ENCODE measurements around the gene CST3. TPM values are rescaled to one million over a fixed set of nuclear protein-coding genes. Genes with fewer than 3 reads are reported as not detected.

Gene CST3
- total and polyA plus RNA-seq, 7 donors, result 344 to 1,250 (median 693) TPM

GRCh38 chr20:23604306-23604705, 33.4 kb downstream of the CST3 start:
- H3K9me3 ChIP-seq, result no peaks in the 10 kb centered on the region
- H3K27ac ChIP-seq, result no peak overlapping the region
- intact Hi-C loops (cut with DNase I), result no loop called here
- no peaks in the 10 kb centered on the region for H3K27me3 ChIP-seq
- no peak overlapping the region for H3K4me3 ChIP-seq
- H3K4me1 ChIP-seq, result peaks cover 0 to 8% (median 3%) of the 10 kb centered on the region in 4 donors
- TF ChIP-seq EP300 (IDR thresholded peaks at IDR 0.05), result no peak
- TF ChIP-seq CTCF (IDR thresholded peaks at IDR 0.05), result no peak
- TF ChIP-seq POLR2A (IDR thresholded peaks at IDR 0.05), result no peak
- no peak for TF ChIP-seq POLR2AphosphoS5 (IDR thresholded peaks at IDR 0.05)
- H3K36me3 ChIP-seq, result no peaks in the 10 kb centered on the region
- DNase-seq, result no peak
- 80 to 81% methylated on average over 1 of the region's 1 CpG for WGBS, 2 donors

GRCh38 chr20:23603321-23603720, 34.4 kb downstream of the CST3 start:
- intact Hi-C loops (cut with DNase I), result no loop called here
- no peak overlapping the region for H3K4me3 ChIP-seq
- no peak for TF ChIP-seq POLR2AphosphoS5 (IDR thresholded peaks at IDR 0.05)
- TF ChIP-seq POLR2A (IDR thresholded peaks at IDR 0.05), result no peak
- TF ChIP-seq CTCF (IDR thresholded peaks at IDR 0.05), result no peak
- TF ChIP-seq EP300 (IDR thresholded peaks at IDR 0.05), result no peak
- H3K36me3 ChIP-seq, result no peaks in the 10 kb centered on the region
- peaks cover 0 to 8% (median 3%) of the 10 kb centered on the region in 4 donors for H3K4me1 ChIP-seq
- 83 to 85% methylated on average over 4 of the region's 4 CpGs for WGBS, 2 donors
- no peak overlapping the region for H3K27ac ChIP-seq
- H3K9me3 ChIP-seq, result no peaks in the 10 kb centered on the region
- DNase-seq, result no peak
- H3K27me3 ChIP-seq, result no peaks in the 10 kb centered on the region

GRCh38 chr20:23602699-23603098, 35.1 kb downstream of the CST3 start:
- Histone ChIP-seq H3K4me1 (peaks cover 0 to 8% (median 3%) of the 10 kb centered on the region in 4 donors), H3K27me3 (no peaks in the 10 kb centered on the region), H3K4me3 (no peak overlapping the region), H3K36me3 (no peaks in the 10 kb centered on the region), H3K9me3 (no peaks in the 10 kb centered on the region), H3K27ac (no peak overlapping the region)
- no peak for DNase-seq
- TF ChIP-seq POLR2AphosphoS5 (IDR thresholded peaks at IDR 0.05) (no peak), EP300 (IDR thresholded peaks at IDR 0.05) (no peak), POLR2A (IDR thresholded peaks at IDR 0.05) (no peak)
- intact Hi-C loops (cut with DNase I), result no loop called here
- WGBS, 2 donors, result 50 to 74% methylated on average over 6 of the region's 6 CpGs

GRCh38 chr20:23602241-23602640, 35.5 kb downstream of the CST3 start:
- intact Hi-C loops (cut with DNase I), result no loop called here
- H3K36me3 ChIP-seq, result no peaks in the 10 kb centered on the region
- no peaks in the 10 kb centered on the region for H3K9me3 ChIP-seq
- H3K4me3 ChIP-seq, result no peak overlapping the region
- H3K27me3 ChIP-seq, result no peaks in the 10 kb centered on the region
- WGBS, 2 donors, result 50% methylated on average over 2 of the region's 2 CpGs
- DNase-seq, result no peak
- H3K27ac ChIP-seq, result no peak overlapping the region
- TF ChIP-seq POLR2A (IDR thresholded peaks at IDR 0.05) (no peak), POLR2AphosphoS5 (IDR thresholded peaks at IDR 0.05) (no peak), CTCF (IDR thresholded peaks at IDR 0.05) (no peak), EP300 (IDR thresholded peaks at IDR 0.05) (no peak)
- H3K4me1 ChIP-seq, result peaks cover 0 to 8% (median 3%) of the 10 kb centered on the region in 4 donors

- Histone ChIP-seq H3K4me3 (no peak overlapping the region), H3K36me3 (no peaks in the 10 kb centered on the region), H3K27ac (no peak overlapping the region), H3K27me3 (no peaks in the 10 kb centered on the region), H3K4me1 (peaks cover 0 to 5% (median under 1%) of the 10 kb centered on the region in 4 donors), H3K9me3 (no peaks in the 10 kb centered on the region)
- WGBS, 2 donors, result 58 to 73% methylated on average over 4 of the region's 4 CpGs
- TF ChIP-seq POLR2AphosphoS5 (IDR thresholded peaks at IDR 0.05), result no peak
- no peak for TF ChIP-seq EP300 (IDR thresholded peaks at IDR 0.05)
- no peak for TF ChIP-seq POLR2A (IDR thresholded peaks at IDR 0.05)
- no peak for TF ChIP-seq CTCF (IDR thresholded peaks at IDR 0.05)
- intact Hi-C loops (cut with DNase I), result no loop called here
- no peak for DNase-seq
Observed at GRCh38 chr20:23601715-23602114, 36.0 kb downstream of the CST3 start.
